IMR-90 (cell line): Measurements from ENCODE around the gene NNMT. TPM values are rescaled to one million over a fixed set of nuclear protein-coding genes. Genes with fewer than 3 reads are reported as not detected.

ENCODE experiments used
- ATAC-seq: fragments of 200-7000 bp; cut with Tn5 transposase; 2 replicates; pipeline ENCODE4 v1.9.1; 2020; ENCODE audit warnings: low read depth, mild to moderate bottlenecking, moderate library complexity
- BruUV-seq: library from RNA; stranded (reverse); fragments of 400-500 nt; replicated peaks from 2 replicates; lab custom pipeline; 2021; lab: Mats Ljungman, UMichigan
- CTCF ChIA-PET: fragments of 300-600 bp; formaldehyde crosslinking; extraction: SDS; loops from one replicate; lab custom pipeline; 2021; ENCODE audit warnings: antibody characterized with exemption; lab: Yijun Ruan, JAX
- POLR2A ChIA-PET: fragments of 300-600 bp; sonication (Branson Sonifier 250); formaldehyde crosslinking; loops from one replicate; lab custom pipeline; 2022; ENCODE audit warnings: antibody characterized with exemption; ENCODE audit not compliant: unreplicated experiment; lab: Charles Lee
- DNase-seq: peaks from one replicate; pipeline ENCODE4 v3.0.0; 2013
- H2AFZ ChIP-seq: replicated peaks from 2 replicates; pipeline ENCODE3; 2013; ENCODE audit warnings: low read length, mild to moderate bottlenecking; ENCODE audit not compliant: poor library complexity
- H2AK5ac ChIP-seq: 2 replicates; pipeline ENCODE4 v1.6.1; 2013; ENCODE audit warnings: low read depth, low read length, inconsistent platforms
- H2AK9ac ChIP-seq: replicated peaks from 2 replicates; pipeline ENCODE3; 2013; ENCODE audit warnings: mild to moderate bottlenecking, low read depth, low read length, moderate library complexity; ENCODE audit not compliant: poor library complexity
- H2BK120ac ChIP-seq: 2 replicates; pipeline ENCODE4 v1.6.1; 2013; ENCODE audit warnings: low read depth, low read length, inconsistent platforms
- H2BK15ac ChIP-seq: 3 replicates; pipeline ENCODE4 v1.6.1; 2013; ENCODE audit warnings: low read depth, low read length, inconsistent platforms
- H2BK20ac ChIP-seq: 2 replicates; pipeline ENCODE4 v1.6.1; 2013; ENCODE audit warnings: low read depth, mild to moderate bottlenecking, inconsistent platforms, low read length, moderate library complexity
- H2BK5ac ChIP-seq: 2 replicates; pipeline ENCODE4 v1.6.1; 2013; ENCODE audit warnings: mild to moderate bottlenecking, low read depth, low read length, inconsistent platforms; ENCODE audit not compliant: poor library complexity, severe bottlenecking
- H3K14ac ChIP-seq: replicated peaks from 2 replicates; pipeline ENCODE4 v1.6.1; 2013; ENCODE audit warnings: low read depth, low read length, inconsistent platforms
- H3K18ac ChIP-seq: 2 replicates; pipeline ENCODE4 v1.6.1; 2013; ENCODE audit warnings: low read depth, low read length, control low read depth
- H3K23ac ChIP-seq: 2 replicates; pipeline ENCODE4 v1.6.1; 2013; ENCODE audit warnings: low read depth, low read length, inconsistent platforms
- H3K27ac ChIP-seq: 2 replicates; pipeline ENCODE4 v1.5.1; 2013; ENCODE audit warnings: mild to moderate bottlenecking, control low read depth, low read length; ENCODE audit not compliant: insufficient read depth
- H3K27me3 ChIP-seq: 2 replicates; pipeline ENCODE4 v1.6.1; 2013; ENCODE audit warnings: low read length; ENCODE audit not compliant: control insufficient read depth, insufficient read depth
- H3K36me3 ChIP-seq: 2 replicates; pipeline ENCODE4 v1.6.1; 2013; ENCODE audit warnings: low read length, mixed read lengths; ENCODE audit not compliant: control insufficient read depth, insufficient read depth
- H3K4ac ChIP-seq: 2 replicates; pipeline ENCODE4 v1.6.1; 2013; ENCODE audit warnings: low read depth, low read length, inconsistent platforms
- H3K4me1 ChIP-seq: 2 replicates; pipeline ENCODE4 v1.6.1; 2013; ENCODE audit warnings: low read length, mixed read lengths; ENCODE audit not compliant: control insufficient read depth, insufficient read depth
- H3K4me2 ChIP-seq: 2 replicates; pipeline ENCODE4 v1.6.1; 2013; ENCODE audit warnings: low read depth, mild to moderate bottlenecking, control low read depth, low read length, moderate library complexity
- H3K4me3 ChIP-seq: 2 replicates; pipeline ENCODE4 v1.5.1; 2013; ENCODE audit warnings: low read depth, mild to moderate bottlenecking, control low read depth, low read length, moderate library complexity; ENCODE audit not compliant: insufficient read depth
- H3K56ac ChIP-seq: 2 replicates; pipeline ENCODE4 v1.6.1; 2013; ENCODE audit warnings: low read length, inconsistent platforms; ENCODE audit not compliant: insufficient read depth; ENCODE audit errors: extremely low read depth
- H3K79me1 ChIP-seq, 2 experiments: 2 replicates each; pipeline ENCODE4 v1.6.1; 2013; ENCODE audit warnings: low read length in 2 of 2, inconsistent platforms in 1 of 2, low read depth in 1 of 2
- H3K9ac ChIP-seq: 2 replicates; pipeline ENCODE4 v1.6.1; 2013; ENCODE audit warnings: low read depth, low read length, control low read depth
- H3K9me1 ChIP-seq: 2 replicates; pipeline ENCODE4 v1.6.1; 2013; ENCODE audit warnings: low read length, inconsistent platforms; ENCODE audit not compliant: insufficient read depth
- H3K9me3 ChIP-seq: 2 replicates; pipeline ENCODE4 v1.6.1; 2013; ENCODE audit warnings: low read length; ENCODE audit not compliant: control insufficient read depth, insufficient read depth
- H4K20me1 ChIP-seq: 2 replicates; pipeline ENCODE4 v1.6.1; 2013; ENCODE audit warnings: low read length, inconsistent platforms; ENCODE audit not compliant: insufficient read depth
- H4K5ac ChIP-seq: 2 replicates; pipeline ENCODE4 v1.6.1; 2013; ENCODE audit warnings: mild to moderate bottlenecking, low read depth, low read length, control low read depth
- H4K8ac ChIP-seq, 2 experiments: 2 replicates each; pipeline ENCODE4 v1.6.1; 2013; ENCODE audit warnings: low read depth in 2 of 2, low read length in 2 of 2, control low read depth in 1 of 2, inconsistent platforms in 1 of 2
- H4K91ac ChIP-seq: 2 replicates; pipeline ENCODE4 v1.6.1; 2013; ENCODE audit warnings: low read depth, low read length, inconsistent platforms; ENCODE audit not compliant: insufficient read depth
- FOS ChIP-seq: fragments of 150-350 bp; IDR thresholded peaks from 2 replicates; pipeline ENCODE4 v1.6.1; 2016; ENCODE audit warnings: low read depth, low read length
- MAFK ChIP-seq: IDR thresholded peaks from 2 replicates; pipeline ENCODE4 v1.6.1; 2012; ENCODE audit warnings: low read depth, low read length, improper control_type of control experiment
- MAZ ChIP-seq: IDR thresholded peaks from 2 replicates; pipeline ENCODE4 v1.6.1; 2012; ENCODE audit warnings: low read depth, mild to moderate bottlenecking, low read length, improper control_type of control experiment, moderate library complexity, borderline replicate concordance
- MXI1 ChIP-seq: IDR thresholded peaks from 2 replicates; pipeline ENCODE4 v1.6.1; 2012; ENCODE audit warnings: low read depth, mild to moderate bottlenecking, low read length, moderate library complexity, borderline replicate concordance
- RFX5 ChIP-seq: IDR thresholded peaks from 2 replicates; pipeline ENCODE4 v1.8.0; 2012; ENCODE audit warnings: low read depth, mild to moderate bottlenecking, low read length, moderate library complexity
- SMC3 ChIP-seq: fragments of 150-350 bp; IDR thresholded peaks from 2 replicates; pipeline ENCODE4 v1.6.1; 2016; ENCODE audit warnings: low read depth, mild to moderate bottlenecking, antibody characterized with exemption, low read length, moderate library complexity
- USF2 ChIP-seq: fragments of 150-350 bp; IDR thresholded peaks from 2 replicates; pipeline ENCODE4 v1.6.1; 2017; ENCODE audit warnings: mild to moderate bottlenecking, antibody characterized with exemption, low read length, low read depth
- WGBS, 2 experiments: methylation state at CpG; one replicate each; pipeline versions ENCODE4 v1.1.5 to v1.1.7; 2013; ENCODE audit warnings: missing lambda C conversion rate in 2 of 2; ENCODE audit not compliant: insufficient read length in 1 of 2; ENCODE audit errors: extremely low coverage in 2 of 2; 5-methylcytosine and 5-hydroxymethylcytosine counted together
- dilution Hi-C: fragments of 300-500 bp; cut with HindIII; formaldehyde crosslinking; loops from one replicate; pipeline ENCODE4 v1.14.3; 2018; ENCODE audit warnings: low sequenced_read_pairs; ENCODE audit not compliant: unreplicated experiment
- in situ Hi-C: fragments of 300-500 bp; cut with MboI; formaldehyde crosslinking; loops from 3 replicates; pipeline ENCODE4 v1.14.3; 2019; ENCODE audit warnings: low sequenced_read_pairs, inconsistent platforms, mixed read lengths
- intact Hi-C: fragments of 100-400 bp; cut with micrococcal nuclease; formaldehyde crosslinking; loops from 2 replicates; pipeline ENCODE4 v1.10.0; 2022
- polyA plus RNA-seq, 3 experiments: library from polyadenylated mRNA; depleted of rRNA; stranded (reverse); fragments of >200 nt; gene quantifications; 2 replicates each; pipeline ENCODE4 v1.2.3, GENCODE V29; 2012; ENCODE audit warnings: low replicate concordance in 1 of 3
- total RNA-seq: library from RNA; depleted of rRNA; stranded (reverse); fragments of >200 nt; gene quantifications from 2 replicates; pipeline ENCODE4 v1.2.3, GENCODE V29; 2012
- TF ChIP-seq, protein P1 (sequence below): conservative IDR thresholded peaks from 2 replicates; pipeline ENCODE4 v1.5.1; 2012; ENCODE audit warnings: mild to moderate bottlenecking, low read depth, low read length, improper control_type of control experiment

The NNMT gene
- total and polyA plus RNA-seq, 2 of the 4 experiments (the other 2 are of a cell fraction): 79.7 to 108 TPM

GRCh38 chr11:114275280-114275679, 20.9 kb upstream of the NNMT start:
- POLR2A ChIA-PET: no interaction called here
- intact Hi-C loops: no loop called here
- Histone ChIP-seq H2AK9ac (no peak overlapping the region), H3K27me3 (peaks cover 30% of the 10 kb centered on the region), H4K91ac (no peak overlapping the region), H4K20me1 (no peaks in the 10 kb centered on the region), H3K4me3 (no peak overlapping the region), H3K14ac (no peak overlapping the region), H4K8ac (no peak overlapping the region), H3K9ac (no peak overlapping the region), H2AK5ac (no peak overlapping the region), H4K5ac (no peak overlapping the region), H2BK120ac (no peak overlapping the region), H3K36me3 (no peaks in the 10 kb centered on the region), H3K4me2 (no peak overlapping the region), H3K4me1 (peaks cover 2% of the 10 kb centered on the region; the same call in 1 of the 2 replicates), H3K56ac (no peak overlapping the region), H2AFZ (no peak overlapping the region), H3K9me3 (peaks cover 4% of the 10 kb centered on the region; the same call in 1 of the 2 replicates), H3K4ac (no peak overlapping the region), H3K79me1 (no peaks in the 10 kb centered on the region), H2BK5ac (no peak overlapping the region), H3K18ac (no peak overlapping the region), H3K23ac (no peak overlapping the region), H3K9me1 (peaks cover 3% of the 10 kb centered on the region; the same call in 1 of the 2 replicates), H2BK15ac (no peak overlapping the region), H3K27ac (no peak overlapping the region), H2BK20ac (no peak overlapping the region)
- ATAC-seq (no peak), DNase-seq (no peak)
- dilution Hi-C loops: no loop called here
- in situ Hi-C loops: no loop called here
- no TSS peak for BruUV-seq
- 58% methylated on average over 3 of the region's 3 CpGs; no CpG with 5 or more reads in 1 of the 2 experiments for WGBS, 2 experiments
- CTCF ChIA-PET: no interaction called here
- TF ChIP-seq, protein P1, sequence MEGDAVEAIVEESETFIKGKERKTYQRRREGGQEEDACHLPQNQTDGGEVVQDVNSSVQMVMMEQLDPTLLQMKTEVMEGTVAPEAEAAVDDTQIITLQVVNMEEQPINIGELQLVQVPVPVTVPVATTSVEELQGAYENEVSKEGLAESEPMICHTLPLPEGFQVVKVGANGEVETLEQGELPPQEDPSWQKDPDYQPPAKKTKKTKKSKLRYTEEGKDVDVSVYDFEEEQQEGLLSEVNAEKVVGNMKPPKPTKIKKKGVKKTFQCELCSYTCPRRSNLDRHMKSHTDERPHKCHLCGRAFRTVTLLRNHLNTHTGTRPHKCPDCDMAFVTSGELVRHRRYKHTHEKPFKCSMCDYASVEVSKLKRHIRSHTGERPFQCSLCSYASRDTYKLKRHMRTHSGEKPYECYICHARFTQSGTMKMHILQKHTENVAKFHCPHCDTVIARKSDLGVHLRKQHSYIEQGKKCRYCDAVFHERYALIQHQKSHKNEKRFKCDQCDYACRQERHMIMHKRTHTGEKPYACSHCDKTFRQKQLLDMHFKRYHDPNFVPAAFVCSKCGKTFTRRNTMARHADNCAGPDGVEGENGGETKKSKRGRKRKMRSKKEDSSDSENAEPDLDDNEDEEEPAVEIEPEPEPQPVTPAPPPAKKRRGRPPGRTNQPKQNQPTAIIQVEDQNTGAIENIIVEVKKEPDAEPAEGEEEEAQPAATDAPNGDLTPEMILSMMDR: no peak
- TF ChIP-seq MXI1 (no peak), FOS (no peak), MAZ (no peak), USF2 (no peak), RFX5 (no peak), SMC3 (no peak), MAFK (no peak)
